ENCODE measurements around the gene RBPMS2. TPM values are rescaled to one million over a fixed set of nuclear protein-coding genes. Genes with fewer than 3 reads are reported as not detected.

Gene RBPMS2
- total RNA-seq, 4 donors from 2014 or later: 27.2 to 64.1 (median 45.4) TPM

GRCh38 chr15:64773606-64774005 is 1.8 kb downstream of the RBPMS2 start:
- WGBS: 40% methylated on average over 2 of the region's 2 CpGs
- no peak for DNase-seq (ENCODE audit: extremely low spot score)
- intact Hi-C loops (cut with DNase I): loop anchor here (2.0 kb wide), 2 partner anchors 25 to 33 kb away; no protein-coding TSS in a partner anchor
- TF ChIP-seq POLR2AphosphoS5 (IDR thresholded peaks at IDR 0.05) (no peak), EP300 (IDR thresholded peaks at IDR 0.05) (no peak), POLR2A (IDR thresholded peaks at IDR 0.05; ENCODE audit: low read depth) (no peak)
- TF ChIP-seq, protein P1, sequence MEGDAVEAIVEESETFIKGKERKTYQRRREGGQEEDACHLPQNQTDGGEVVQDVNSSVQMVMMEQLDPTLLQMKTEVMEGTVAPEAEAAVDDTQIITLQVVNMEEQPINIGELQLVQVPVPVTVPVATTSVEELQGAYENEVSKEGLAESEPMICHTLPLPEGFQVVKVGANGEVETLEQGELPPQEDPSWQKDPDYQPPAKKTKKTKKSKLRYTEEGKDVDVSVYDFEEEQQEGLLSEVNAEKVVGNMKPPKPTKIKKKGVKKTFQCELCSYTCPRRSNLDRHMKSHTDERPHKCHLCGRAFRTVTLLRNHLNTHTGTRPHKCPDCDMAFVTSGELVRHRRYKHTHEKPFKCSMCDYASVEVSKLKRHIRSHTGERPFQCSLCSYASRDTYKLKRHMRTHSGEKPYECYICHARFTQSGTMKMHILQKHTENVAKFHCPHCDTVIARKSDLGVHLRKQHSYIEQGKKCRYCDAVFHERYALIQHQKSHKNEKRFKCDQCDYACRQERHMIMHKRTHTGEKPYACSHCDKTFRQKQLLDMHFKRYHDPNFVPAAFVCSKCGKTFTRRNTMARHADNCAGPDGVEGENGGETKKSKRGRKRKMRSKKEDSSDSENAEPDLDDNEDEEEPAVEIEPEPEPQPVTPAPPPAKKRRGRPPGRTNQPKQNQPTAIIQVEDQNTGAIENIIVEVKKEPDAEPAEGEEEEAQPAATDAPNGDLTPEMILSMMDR (IDR thresholded peaks at IDR 0.05): no peak
- H3K27ac ChIP-seq (replicated peaks in 1 of 4): peak overlapping the region; percentile 91 to 98 (median 97)
- peak overlapping the region; percentile 82 to 97 (median 90) for H3K4me3 ChIP-seq
- no peaks in the 10 kb centered on the region for H3K36me3 ChIP-seq
- peaks cover 20 to 75% (median 62%) of the 10 kb centered on the region in 4 donors for H3K4me1 ChIP-seq
- no peaks in the 10 kb centered on the region for H3K27me3 ChIP-seq
- no peaks in the 10 kb centered on the region for H3K9me3 ChIP-seq

GRCh38 chr15:64772964-64773363 is 2.4 kb downstream of the RBPMS2 start:
- H3K4me1 ChIP-seq: peaks cover 20 to 80% (median 65%) of the 10 kb centered on the region in 4 donors
- no peaks in the 10 kb centered on the region for H3K9me3 ChIP-seq
- no peaks in the 10 kb centered on the region for H3K27me3 ChIP-seq
- peak overlapping the region; percentile 91 to 98 (median 97) for H3K27ac ChIP-seq (replicated peaks in 1 of 4)
- H3K36me3 ChIP-seq: no peaks in the 10 kb centered on the region
- intact Hi-C loops (cut with DNase I): no loop called here
- DNase-seq (ENCODE audit: extremely low spot score): no peak
- TF ChIP-seq POLR2A (IDR thresholded peaks at IDR 0.05; ENCODE audit: low read depth) (no peak), POLR2AphosphoS5 (IDR thresholded peaks at IDR 0.05) (no peak), EP300 (IDR thresholded peaks at IDR 0.05) (no peak)
- TF ChIP-seq, protein P1 (IDR thresholded peaks at IDR 0.05): no peak
- 76% methylated on average over 6 of the region's 6 CpGs for WGBS
- H3K4me3 ChIP-seq: peak overlapping the region; percentile 82 to 97 (median 90)

DNA sequence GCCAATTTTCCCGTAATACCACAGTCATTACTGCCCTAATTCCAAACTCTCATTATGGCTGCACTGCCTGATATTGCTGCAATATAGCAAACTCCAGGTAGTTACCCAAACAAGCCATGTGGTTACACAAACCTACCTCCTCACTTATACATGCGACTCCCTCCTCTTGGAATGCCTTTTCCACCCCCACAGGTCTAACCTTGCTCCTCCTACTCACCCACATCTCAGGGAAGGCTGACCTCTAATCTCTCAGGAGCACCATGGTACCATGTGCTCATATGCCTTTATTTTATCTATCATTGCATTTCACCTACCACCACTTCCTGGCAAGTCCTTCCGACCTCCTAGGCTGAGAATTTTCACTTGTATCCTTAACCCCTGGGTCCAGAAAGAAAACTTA is 2.9 kb downstream of the RBPMS2 start:
- Histone ChIP-seq H3K4me3 (peak overlapping the region in 3 of 4 donors; percentile 82 to 97 (median 91)), H3K27ac (replicated peaks in 1 of 4) (peak overlapping the region; percentile 91 to 98 (median 97)), H3K36me3 (no peaks in the 10 kb centered on the region), H3K9me3 (no peaks in the 10 kb centered on the region), H3K4me1 (peaks cover 20 to 80% (median 68%) of the 10 kb centered on the region in 4 donors), H3K27me3 (no peaks in the 10 kb centered on the region)
- no peak for TF ChIP-seq POLR2A (IDR thresholded peaks at IDR 0.05; ENCODE audit: low read depth)
- TF ChIP-seq POLR2AphosphoS5 (IDR thresholded peaks at IDR 0.05): no peak
- TF ChIP-seq, protein P1 (IDR thresholded peaks at IDR 0.05): no peak
- no peak for TF ChIP-seq EP300 (IDR thresholded peaks at IDR 0.05)
- 66% methylated on average over 3 of the region's 3 CpGs for WGBS
- intact Hi-C loops (cut with DNase I): no loop called here
- DNase-seq (ENCODE audit: extremely low spot score): no peak

DNA sequence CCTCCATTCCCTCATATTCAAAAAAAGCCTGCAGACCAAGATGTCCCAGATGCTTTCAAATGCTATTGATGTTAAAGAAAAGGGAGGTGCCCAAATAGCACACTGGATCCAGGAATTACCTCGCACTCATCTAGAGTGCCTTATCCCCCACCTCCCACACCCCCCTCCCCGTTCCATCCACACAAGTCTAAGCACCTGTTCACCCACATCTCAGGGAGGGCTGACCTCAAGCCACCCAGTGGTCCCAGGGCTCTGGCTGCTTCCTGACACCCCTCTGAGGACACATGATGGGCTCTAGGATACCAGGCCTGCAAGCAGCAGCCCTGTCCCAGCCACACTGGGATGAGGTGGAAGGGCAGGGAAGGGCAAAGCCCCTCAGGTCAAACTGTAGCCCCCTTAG is 4.8 kb downstream of the RBPMS2 start:
- Histone ChIP-seq H3K4me1 (peaks cover 11 to 79% (median 68%) of the 10 kb centered on the region in 4 donors), H3K4me3 (no peak overlapping the region), H3K9me3 (no peaks in the 10 kb centered on the region), H3K36me3 (no peaks in the 10 kb centered on the region), H3K27ac (replicated peaks in 1 of 4) (peak overlapping the region; percentile 31 to 98 (median 94)), H3K27me3 (no peaks in the 10 kb centered on the region)
- WGBS: 56% methylated on average over 2 of the region's 2 CpGs
- DNase-seq (ENCODE audit: extremely low spot score): no peak
- intact Hi-C loops (cut with DNase I): no loop called here
- TF ChIP-seq POLR2AphosphoS5 (IDR thresholded peaks at IDR 0.05): no peak
- no peak for TF ChIP-seq EP300 (IDR thresholded peaks at IDR 0.05)
- TF ChIP-seq, protein P1 (IDR thresholded peaks at IDR 0.05): no peak
- no peak for TF ChIP-seq POLR2A (IDR thresholded peaks at IDR 0.05; ENCODE audit: low read depth)

DNA sequence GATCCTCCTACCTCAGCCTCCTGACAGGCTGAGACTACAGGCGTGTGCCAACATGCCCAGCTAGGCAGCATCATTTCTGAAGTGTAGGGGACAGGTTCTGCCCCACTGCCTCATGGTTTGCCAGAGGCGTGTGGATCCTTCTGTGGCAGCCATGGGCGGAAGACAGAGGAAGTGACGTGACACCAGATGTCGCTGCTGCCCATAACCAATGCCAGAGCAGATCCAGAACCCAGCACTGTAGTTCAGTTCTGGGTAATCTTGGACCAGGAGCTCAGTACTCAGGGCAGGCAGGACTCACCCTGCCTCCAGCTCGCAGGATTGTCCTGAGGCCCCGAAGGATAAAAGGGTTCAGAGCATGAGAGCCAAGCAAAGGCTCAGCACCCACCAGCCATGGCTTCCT is 8.2 kb downstream of the RBPMS2 start:
- peaks cover 20 to 88% (median 75%) of the 10 kb centered on the region in 4 donors for H3K4me1 ChIP-seq
- no peaks in the 10 kb centered on the region for H3K9me3 ChIP-seq
- no peaks in the 10 kb centered on the region for H3K27me3 ChIP-seq
- H3K4me3 ChIP-seq: no peak overlapping the region
- H3K36me3 ChIP-seq: no peaks in the 10 kb centered on the region
- 80% methylated on average over 3 of the region's 7 CpGs for whole genome bisulfite sequencing
- no peak for DNase-seq (ENCODE audit: extremely low spot score)
- TF ChIP-seq, protein P1 (IDR thresholded peaks at IDR 0.05): no peak
- no peak for TF ChIP-seq POLR2AphosphoS5 (IDR thresholded peaks at IDR 0.05)
- intact Hi-C loops (cut with DNase I): no loop called here
- H3K27ac ChIP-seq (replicated peaks in 1 of 4): peak overlapping the region; percentile 43 to 80 (median 58)

Data from esophagus muscularis mucosa (tissue), 4 donors.